Measurements from ENCODE around the gene CHST7.

CHST7 gene

GRCh38 chrX:46642145-46642544 is 68.6 kb downstream of the CHST7 start:
- no peak overlapping the region for H3K27ac ChIP-seq
- TF ChIP-seq CTCF (IDR thresholded peaks at IDR 0.05): peak; percentile 49
- TF ChIP-seq ZFX (IDR thresholded peaks at IDR 0.05; ENCODE audit: borderline replicate concordance): no peak

- no peak overlapping the region for H3K27ac ChIP-seq
- TF ChIP-seq ZFX (IDR thresholded peaks at IDR 0.05; ENCODE audit: borderline replicate concordance) (no peak), CTCF (IDR thresholded peaks at IDR 0.05) (no peak)
These were observed 70.1 kb downstream of the CHST7 start for GRCh38 chrX:46643636-46644035.

GRCh38 chrX:46645614-46646013 is 72.0 kb downstream of the CHST7 start:
- TF ChIP-seq CTCF (IDR thresholded peaks at IDR 0.05) (no peak), ZFX (IDR thresholded peaks at IDR 0.05; ENCODE audit: borderline replicate concordance) (no peak)
- no peak overlapping the region for H3K27ac ChIP-seq

- no peak overlapping the region for H3K27ac ChIP-seq
- TF ChIP-seq ZFX (IDR thresholded peaks at IDR 0.05; ENCODE audit: borderline replicate concordance) (no peak), CTCF (IDR thresholded peaks at IDR 0.05) (no peak)
These were observed 73.7 kb downstream of the CHST7 start for GRCh38 chrX:46647251-46647650.
